HG02852 (cell line): ENCODE data around the gene GDPD1.
"Not testable (repeated sequence)": the region's sequence is repeated elsewhere in the genome, so short reads cannot be mapped to it uniquely, and the experiment has no call there.

Source experiments
- ATAC-seq: cut with Tn5 transposase; IDR thresholded peaks from one replicate; pipeline ENCODE4 v1.9.1; 2021; ENCODE audit warnings: mild to moderate bottlenecking, moderate library complexity; ENCODE audit not compliant: unreplicated experiment

GDPD1 gene

GRCh38 chr17:59311051-59311468, 90.7 kb downstream of the GDPD1 start:
- ATAC-seq: no peak

GRCh38 chr17:59311521-59311920, 91.2 kb downstream of the GDPD1 start:
- ATAC-seq: not testable (repeated sequence)

- no peak for ATAC-seq
Measured at GRCh38 chr17:59315866-59316265, 95.6 kb downstream of the GDPD1 start.
